H9 (cell line): ENCODE results near the gene SEC23B. TPM values are rescaled to one million over a fixed set of nuclear protein-coding genes. Genes with fewer than 3 reads are reported as not detected.
A peak's percentile ranks its signal among the peaks of the same experiment; 100 is the strongest.

Source experiments
- DNase-seq: peaks from one replicate; pipeline ENCODE4 v3.0.0-alpha.2; 2017
- H2AFZ ChIP-seq: one replicate; pipeline ENCODE4 v1.6.1; 2013; ENCODE audit warnings: mild to moderate bottlenecking, low read length, control low read depth, moderate library complexity
- H2AK5ac ChIP-seq: 2 replicates; pipeline ENCODE4 v1.6.1; 2013; ENCODE audit warnings: low read length, control low read depth, mixed read lengths; ENCODE audit not compliant: insufficient read length
- H2BK120ac ChIP-seq: one replicate; pipeline ENCODE4 v1.6.1; 2013; ENCODE audit warnings: low read depth, mild to moderate bottlenecking, low read length, control low read depth, inconsistent platforms; ENCODE audit not compliant: poor library complexity, severe bottlenecking
- H2BK12ac ChIP-seq: 2 replicates; pipeline ENCODE4 v1.6.1; 2013; ENCODE audit warnings: low read length, control low read depth, mixed read lengths, low read depth; ENCODE audit not compliant: insufficient read length
- H2BK15ac ChIP-seq: 2 replicates; pipeline ENCODE4 v1.6.1; 2013; ENCODE audit warnings: low read depth, low read length, control low read depth
- H2BK20ac ChIP-seq: one replicate; pipeline ENCODE4 v1.6.1; 2013; ENCODE audit warnings: low read depth, mild to moderate bottlenecking, low read length, control low read depth, inconsistent platforms; ENCODE audit not compliant: poor library complexity, severe bottlenecking
- H2BK5ac ChIP-seq: 2 replicates; pipeline ENCODE4 v1.6.1; 2013; ENCODE audit warnings: low read length, control low read depth, mixed read lengths; ENCODE audit not compliant: insufficient read length
- H3K14ac ChIP-seq: 2 replicates; pipeline ENCODE4 v1.6.1; 2013; ENCODE audit warnings: low read length, control low read depth; ENCODE audit not compliant: insufficient read depth
- H3K18ac ChIP-seq: 2 replicates; pipeline ENCODE4 v1.6.1; 2013; ENCODE audit warnings: low read depth, mild to moderate bottlenecking, mixed read lengths, low read length, control low read depth; ENCODE audit not compliant: insufficient read length
- H3K23ac ChIP-seq: 2 replicates; pipeline ENCODE4 v1.6.1; 2013; ENCODE audit warnings: low read length, control low read depth, mixed read lengths, low read depth; ENCODE audit not compliant: insufficient read length
- H3K23me2 ChIP-seq: 2 replicates; pipeline ENCODE4 v1.6.1; 2013; ENCODE audit warnings: low read depth, mild to moderate bottlenecking, mixed read lengths, low read length, control low read depth; ENCODE audit not compliant: insufficient read length, poor library complexity, severe bottlenecking
- H3K27ac ChIP-seq: 2 replicates; pipeline ENCODE4 v1.5.1; 2013; ENCODE audit warnings: low read length, control low read depth, mixed read lengths, low read depth; ENCODE audit not compliant: insufficient read length
- H3K27me3 ChIP-seq: 2 replicates; pipeline ENCODE4 v1.6.1; 2013; ENCODE audit warnings: low read length, control low read depth, inconsistent platforms; ENCODE audit not compliant: insufficient read depth
- H3K4ac ChIP-seq: 2 replicates; pipeline ENCODE4 v1.6.1; 2013; ENCODE audit warnings: low read depth, mild to moderate bottlenecking, control low read depth, inconsistent platforms, low read length, moderate library complexity
- H3K4me1 ChIP-seq: 2 replicates; pipeline ENCODE4 v1.6.1; 2013; ENCODE audit warnings: low read length, control low read depth, inconsistent platforms; ENCODE audit not compliant: insufficient read depth
- H3K4me2 ChIP-seq: 2 replicates; pipeline ENCODE4 v1.6.1; 2013; ENCODE audit warnings: low read length, control low read depth, mixed read lengths; ENCODE audit not compliant: insufficient read length, insufficient read depth
- H3K56ac ChIP-seq: 2 replicates; pipeline ENCODE4 v1.6.1; 2013; ENCODE audit warnings: low read depth, mild to moderate bottlenecking, mixed read lengths, low read length, control low read depth; ENCODE audit not compliant: insufficient read length
- H3K79me1 ChIP-seq: 2 replicates; pipeline ENCODE4 v1.6.1; 2013; ENCODE audit warnings: low read depth, mild to moderate bottlenecking, moderate library complexity, low read length, control low read depth, inconsistent platforms; ENCODE audit not compliant: insufficient read depth, poor library complexity, severe bottlenecking
- H3K79me2 ChIP-seq: 2 replicates; pipeline ENCODE4 v1.6.1; 2013; ENCODE audit warnings: low read length, control low read depth, inconsistent platforms; ENCODE audit not compliant: insufficient read depth
- H3K9ac ChIP-seq: 2 replicates; pipeline ENCODE4 v1.6.1; 2013; ENCODE audit warnings: low read length, control low read depth, mixed read lengths; ENCODE audit not compliant: insufficient read length; ENCODE audit errors: extremely low read depth
- H3K9me3 ChIP-seq: one replicate; pipeline ENCODE4 v1.6.1; 2013; ENCODE audit warnings: low read depth, low read length, inconsistent platforms; ENCODE audit not compliant: control insufficient read depth
- H3T11ph ChIP-seq: one replicate; pipeline ENCODE4 v1.6.1; 2013; ENCODE audit warnings: mild to moderate bottlenecking, low read length, control low read depth, inconsistent platforms
- H4K20me1 ChIP-seq: one replicate; pipeline ENCODE4 v1.6.1; 2013; ENCODE audit not compliant: control insufficient read depth, insufficient read length, insufficient read depth
- H4K5ac ChIP-seq: 2 replicates; pipeline ENCODE4 v1.6.1; 2013; ENCODE audit warnings: low read depth, mild to moderate bottlenecking, mixed read lengths, low read length, control low read depth; ENCODE audit not compliant: insufficient read length
- H4K8ac ChIP-seq: replicated peaks from 2 replicates; pipeline ENCODE4 v1.6.1; 2013; ENCODE audit warnings: low read length, control low read depth, mixed read lengths, low read depth; ENCODE audit not compliant: insufficient read length
- H4K91ac ChIP-seq: 2 replicates; pipeline ENCODE4 v1.6.1; 2013; ENCODE audit warnings: low read depth, mild to moderate bottlenecking, moderate library complexity, mixed read lengths, low read length, control low read depth; ENCODE audit not compliant: insufficient read length
- H3K27ac Mint-ChIP-seq, 3 experiments: 2 replicates in 2 of 3; 3 replicates in 1 of 3; pipeline ENCODE4 v1.8.0; 2020 to 2021; ENCODE audit warnings: mixed read lengths in 3 of 3, mild to moderate bottlenecking in 1 of 3, moderate library complexity in 1 of 3
- H3K27me3 Mint-ChIP-seq: 2 replicates; pipeline ENCODE4 v1.8.0; 2021; ENCODE audit warnings: low read depth, mild to moderate bottlenecking, moderate library complexity, mixed read lengths
- H3K36me3 Mint-ChIP-seq, 3 experiments: 2 replicates in 2 of 3; 3 replicates in 1 of 3; pipeline ENCODE4 v1.8.0; 2020 to 2021; ENCODE audit warnings: low read depth in 3 of 3, mixed read lengths in 3 of 3; ENCODE audit not compliant: insufficient read depth in 1 of 3
- H3K4me1 Mint-ChIP-seq, 2 experiments: 2 replicates each; pipeline ENCODE4 v1.8.0; 2020; ENCODE audit warnings: mixed read lengths in 2 of 2
- H3K4me3 Mint-ChIP-seq, 2 experiments: 2 replicates in 1 of 2; 3 replicates in 1 of 2; pipeline ENCODE4 v1.8.0; 2020 to 2021; ENCODE audit warnings: mild to moderate bottlenecking in 2 of 2, mixed read lengths in 2 of 2, moderate library complexity in 1 of 2
- H3K9me3 Mint-ChIP-seq, 2 experiments: 2 replicates in 1 of 2; 3 replicates in 1 of 2; pipeline ENCODE4 v1.8.0; 2020; ENCODE audit warnings: mild to moderate bottlenecking in 2 of 2, mixed read lengths in 2 of 2, moderate library complexity in 1 of 2
- WGBS: extraction: QIAGEN DNeasy Blood & Tissue Kit; methylation state at CpG from one replicate; pipeline ENCODE4 v1.1.7; 2013; ENCODE audit warnings: missing lambda C conversion rate, low lambda C conversion rate, mixed read lengths; ENCODE audit not compliant: insufficient read length; ENCODE audit errors: extremely low coverage; 5-methylcytosine and 5-hydroxymethylcytosine counted together
- total RNA-seq: library from RNA; stranded (reverse); gene quantifications from 2 replicates; pipeline ENCODE4 v1.2.1, GENCODE V29; 2021
- TF ChIP-seq, protein P1 (sequence below): fragments of 200-600 bp; sonication (generic); conservative IDR thresholded peaks from 3 replicates; pipeline ENCODE4 v1.8.0; 2021; ENCODE audit warnings: antibody characterized with exemption, mild to moderate bottlenecking

The SEC23B gene
- total RNA-seq, 1 experiment from 2014 or later, result 65.9 TPM

DNA sequence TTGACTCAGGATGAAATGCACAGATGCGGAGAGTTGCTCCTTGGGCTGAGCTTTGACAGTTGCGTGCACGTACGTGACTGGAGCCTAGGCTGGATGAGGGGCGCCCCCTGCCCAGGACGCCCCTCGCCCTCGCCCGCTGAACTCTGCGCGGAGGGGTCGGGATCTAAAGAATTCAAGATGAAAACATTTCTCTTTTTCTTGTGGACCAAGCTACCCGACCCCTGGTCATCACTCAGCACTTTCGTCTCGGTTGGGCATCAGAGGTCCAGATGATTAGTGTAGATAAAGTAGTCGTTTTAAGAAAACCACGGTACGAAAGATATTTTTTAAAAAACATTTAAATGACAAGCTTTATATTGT lies 80.8 kb downstream of the SEC23B start:
- peak overlapping the region; percentile 41 for H3K9ac ChIP-seq
- H3K27me3 ChIP-seq, result no peaks in the 10 kb centered on the region
- peaks cover 4% of the 10 kb centered on the region for H3K23me2 ChIP-seq
- no peak overlapping the region for H3K4ac ChIP-seq
- peak overlapping the region; percentile 77; the same call in 1 of the 2 replicates for H3K14ac ChIP-seq
- TF ChIP-seq, protein P1, sequence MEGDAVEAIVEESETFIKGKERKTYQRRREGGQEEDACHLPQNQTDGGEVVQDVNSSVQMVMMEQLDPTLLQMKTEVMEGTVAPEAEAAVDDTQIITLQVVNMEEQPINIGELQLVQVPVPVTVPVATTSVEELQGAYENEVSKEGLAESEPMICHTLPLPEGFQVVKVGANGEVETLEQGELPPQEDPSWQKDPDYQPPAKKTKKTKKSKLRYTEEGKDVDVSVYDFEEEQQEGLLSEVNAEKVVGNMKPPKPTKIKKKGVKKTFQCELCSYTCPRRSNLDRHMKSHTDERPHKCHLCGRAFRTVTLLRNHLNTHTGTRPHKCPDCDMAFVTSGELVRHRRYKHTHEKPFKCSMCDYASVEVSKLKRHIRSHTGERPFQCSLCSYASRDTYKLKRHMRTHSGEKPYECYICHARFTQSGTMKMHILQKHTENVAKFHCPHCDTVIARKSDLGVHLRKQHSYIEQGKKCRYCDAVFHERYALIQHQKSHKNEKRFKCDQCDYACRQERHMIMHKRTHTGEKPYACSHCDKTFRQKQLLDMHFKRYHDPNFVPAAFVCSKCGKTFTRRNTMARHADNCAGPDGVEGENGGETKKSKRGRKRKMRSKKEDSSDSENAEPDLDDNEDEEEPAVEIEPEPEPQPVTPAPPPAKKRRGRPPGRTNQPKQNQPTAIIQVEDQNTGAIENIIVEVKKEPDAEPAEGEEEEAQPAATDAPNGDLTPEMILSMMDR, result no peak
- H2BK120ac ChIP-seq, result no peak overlapping the region
- peak overlapping the region; percentile 82 to 90 for H3K4me3 Mint-ChIP-seq
- H3K27ac Mint-ChIP-seq, result peak overlapping the region; percentile 68 to 97 (median 78); a peak in 6 of 7 replicates
- H3K18ac ChIP-seq, result peak overlapping the region; percentile 32
- peak overlapping the region; percentile 83 for H3K4me2 ChIP-seq
- H2BK20ac ChIP-seq, result no peak overlapping the region
- H2AFZ ChIP-seq, result peak overlapping the region; percentile 37
- H3K4me1 Mint-ChIP-seq, result peaks cover 38 to 44% of the 10 kb centered on the region in 2 experiments
- no peak overlapping the region for H3T11ph ChIP-seq
- DNase-seq, result peak; percentile 42
- no peak overlapping the region for H4K91ac ChIP-seq
- H3K9me3 ChIP-seq, result no peaks in the 10 kb centered on the region
- no peak overlapping the region for H3K23ac ChIP-seq
- no peak overlapping the region for H2AK5ac ChIP-seq
- no peak overlapping the region for H2BK5ac ChIP-seq
- H3K9me3 Mint-ChIP-seq, result peaks cover 3 to 4% of the 10 kb centered on the region in 2 experiments; a peak in 4 of 5 replicates
- no peak overlapping the region for H4K5ac ChIP-seq
- H4K20me1 ChIP-seq, result no peaks in the 10 kb centered on the region
- no CpG with 5 or more reads among the region's 18 CpGs for WGBS
- H4K8ac ChIP-seq, result no peak overlapping the region
- no peak overlapping the region for H2BK15ac ChIP-seq
- H3K79me1 ChIP-seq, result no peaks in the 10 kb centered on the region
- no peaks in the 10 kb centered on the region for H3K27me3 Mint-ChIP-seq
- H3K79me2 ChIP-seq, result peaks cover 3% of the 10 kb centered on the region; the same call in 1 of the 2 replicates
- H3K56ac ChIP-seq, result no peak overlapping the region
- no peak overlapping the region for H3K27ac ChIP-seq
- no peak overlapping the region for H2BK12ac ChIP-seq
- H3K36me3 Mint-ChIP-seq, result peaks cover under 1 to 4% (median 2%) of the 10 kb centered on the region in 3 experiments; a peak in 4 of 7 replicates
- no peaks in the 10 kb centered on the region; the same call in 1 of the 2 replicates for H3K4me1 ChIP-seq
